ENCODE measurements around the gene CHN2.
"Not testable (repeated sequence)": the region's sequence is repeated elsewhere in the genome, so short reads cannot be mapped to it uniquely, and the experiment has no call there.

The CHN2 gene

GRCh38 chr7:29189743-29190201 is 4.8 kb upstream of the CHN2 start:
- peak in 1 of 2 donors; percentile 30 for DNase-seq (ENCODE audit: low read depth in 2 of 2)

DNA sequence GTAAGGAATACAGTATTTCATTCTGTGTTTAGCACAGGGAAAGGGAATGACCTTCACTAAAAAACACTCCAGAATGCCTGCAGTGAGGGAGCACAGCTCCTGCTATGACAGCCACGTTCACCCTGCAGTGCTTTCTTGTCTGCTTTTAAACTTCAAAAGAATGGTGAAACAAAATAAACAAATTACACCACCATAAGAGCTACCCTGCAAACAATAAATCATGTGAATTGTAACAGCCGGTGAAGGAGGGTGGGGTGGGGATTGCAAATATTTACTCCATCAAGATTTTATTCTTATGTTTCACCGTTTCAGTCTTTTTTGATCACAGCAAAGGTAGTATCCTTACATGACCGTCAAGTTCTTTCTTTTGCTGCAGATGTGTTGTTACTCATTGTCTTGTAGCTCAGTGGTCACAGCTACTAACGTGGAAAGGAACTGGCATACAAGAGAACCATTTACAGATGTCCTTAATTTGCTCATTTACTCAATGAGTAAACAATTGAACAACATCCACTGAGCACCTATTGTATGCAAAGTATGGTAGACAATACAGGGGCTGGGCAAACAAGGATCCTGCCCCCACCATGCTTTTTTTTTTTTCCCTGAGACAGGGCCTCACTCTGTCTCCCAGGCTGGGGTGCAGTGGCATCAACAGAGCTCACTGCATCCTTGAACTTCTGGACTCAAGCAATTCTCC is 4.1 kb upstream of the CHN2 start:
- DNase-seq (ENCODE audit: low read depth in 2 of 2), result no peak

GRCh38 chr7:29192323-29192722 is 2.3 kb upstream of the CHN2 start:
- DNase-seq (ENCODE audit: low read depth in 2 of 2), result no peak

GRCh38 chr7:29192811-29193210 is 1.8 kb upstream of the CHN2 start:
- no peak for DNase-seq (ENCODE audit: low read depth in 2 of 2)

GRCh38 chr7:29193316-29194205 is 1.0 kb upstream of the CHN2 start:
- no peak for DNase-seq (ENCODE audit: low read depth in 2 of 2)

DNA sequence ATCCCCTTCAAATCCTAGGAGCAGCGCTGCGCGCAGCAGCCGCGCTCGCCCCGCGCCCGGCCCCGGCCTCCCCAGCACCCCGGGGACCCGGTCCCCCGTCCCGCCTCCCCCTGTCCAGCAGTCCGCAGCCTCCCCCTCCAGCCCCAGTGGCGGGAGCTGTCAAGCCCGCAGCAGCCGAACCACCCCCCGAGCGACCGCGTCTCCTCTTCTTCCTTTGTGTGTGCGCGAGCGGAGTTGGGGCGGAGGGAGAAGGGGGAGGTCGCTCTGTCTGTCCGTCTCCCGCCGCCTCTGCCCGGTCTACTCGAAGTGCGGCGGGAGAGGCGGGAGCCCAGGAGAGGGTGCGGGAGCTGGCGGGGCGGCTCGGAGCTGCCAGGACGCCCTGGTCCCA is 375 bp upstream of the CHN2 start:
- DNase-seq (ENCODE audit: low read depth in 2 of 2), result no peak

DNA sequence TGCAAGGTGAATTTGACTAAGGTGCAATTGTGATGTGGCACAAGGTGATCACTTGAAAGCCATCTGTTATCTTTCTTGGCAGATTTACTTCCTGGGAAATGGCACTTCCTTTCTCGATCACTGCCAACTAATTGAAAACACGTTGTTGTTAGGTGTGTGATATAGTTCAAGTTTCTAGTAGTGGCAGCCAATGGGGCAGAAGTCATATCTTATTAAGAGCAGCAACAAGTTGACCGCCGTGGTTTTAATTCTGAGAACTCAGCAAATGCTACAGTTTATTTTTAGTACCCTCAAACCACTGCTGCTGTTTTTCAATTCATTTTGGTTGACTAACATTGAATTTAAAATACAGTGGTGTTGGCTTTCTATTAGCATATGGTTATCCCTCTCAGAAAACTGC is 1.6 kb downstream of the CHN2 start:
- DNase-seq (ENCODE audit: low read depth in 2 of 2), result no peak

- no peak for DNase-seq (ENCODE audit: low read depth in 2 of 2)
Observed at GRCh38 chr7:29196971-29197595, 2.5 kb downstream of the CHN2 start.

DNA sequence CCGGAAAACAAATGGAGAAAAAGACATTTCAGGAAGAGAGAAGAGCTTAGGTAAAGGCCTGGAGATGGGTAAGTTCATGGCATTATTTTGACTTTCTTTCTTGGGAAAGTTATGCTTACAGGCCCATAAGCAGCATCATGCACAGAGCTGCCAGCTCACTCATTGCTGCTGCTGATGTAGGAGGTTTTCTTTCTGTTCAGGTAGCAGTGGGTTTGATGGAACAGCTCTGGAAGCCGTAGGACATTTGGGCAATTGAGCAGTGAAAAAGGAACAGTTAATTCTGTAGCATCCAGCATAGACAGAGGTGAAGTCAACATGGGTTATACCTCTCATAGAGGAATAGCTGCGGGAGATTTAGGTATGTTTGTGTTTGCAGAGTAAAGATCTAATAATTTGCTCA is 3.3 kb downstream of the CHN2 start:
- no peak for DNase-seq (ENCODE audit: low read depth in 2 of 2)

DNA sequence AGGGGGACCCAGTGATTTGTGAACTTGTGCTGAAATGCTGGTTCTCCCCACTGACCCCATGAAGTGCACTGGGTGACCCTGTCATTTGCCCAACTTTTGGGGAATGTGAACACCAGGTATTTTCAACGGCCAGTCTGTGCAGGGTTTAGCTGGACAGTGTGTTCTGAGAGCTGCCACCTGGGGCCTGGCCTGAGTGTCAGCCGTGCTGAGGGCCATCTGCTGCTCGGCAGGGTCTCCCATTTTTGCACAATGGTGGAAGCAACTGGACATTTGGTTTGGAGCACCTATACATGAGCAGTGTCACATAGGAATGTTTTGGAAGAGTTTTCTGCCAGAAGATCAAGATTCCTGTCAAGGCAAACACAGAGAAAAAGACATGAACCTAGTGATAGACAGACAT is 5.2 kb downstream of the CHN2 start:
- DNase-seq (ENCODE audit: low read depth in 2 of 2), result no peak

GRCh38 chr7:29202651-29203069 is 8.1 kb downstream of the CHN2 start:
- DNase-seq (ENCODE audit: low read depth in 2 of 2), result no peak

- no peak for DNase-seq (ENCODE audit: low read depth in 2 of 2)
Observed at GRCh38 chr7:29204491-29205272, 10.1 kb downstream of the CHN2 start.

- no peak for DNase-seq (ENCODE audit: low read depth in 2 of 2)
Observed at GRCh38 chr7:29207162-29207801, 12.7 kb downstream of the CHN2 start.

GRCh38 chr7:29208410-29209250 is 14.1 kb downstream of the CHN2 start:
- DNase-seq (ENCODE audit: low read depth in 2 of 2), result no peak

DNA sequence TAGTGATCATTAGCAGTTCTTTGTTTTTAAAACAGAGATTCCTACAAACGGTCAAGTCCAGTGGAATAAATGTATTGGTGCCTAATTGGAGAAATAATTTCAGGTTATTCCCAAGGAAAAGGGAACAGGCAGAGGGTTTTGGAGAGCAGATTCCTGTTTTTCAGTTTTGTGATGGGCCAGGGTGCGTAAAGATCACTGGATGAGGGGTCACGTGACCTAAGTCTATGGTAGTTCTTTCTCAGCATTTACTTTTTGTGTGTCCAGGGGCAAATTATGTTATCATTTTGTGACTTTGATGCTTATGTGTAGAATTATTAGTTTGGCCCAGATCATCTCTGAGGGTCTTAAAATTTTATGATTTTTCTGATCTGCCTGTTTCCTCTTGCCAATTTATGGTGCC is 15.2 kb downstream of the CHN2 start:
- DNase-seq (ENCODE audit: low read depth in 2 of 2), result no peak

GRCh38 chr7:29212736-29213135 is 18.2 kb downstream of the CHN2 start:
- DNase-seq (ENCODE audit: low read depth in 2 of 2), result not testable (repeated sequence)

GRCh38 chr7:29214056-29214455 is 19.5 kb downstream of the CHN2 start:
- DNase-seq (ENCODE audit: low read depth in 2 of 2), result no peak

GRCh38 chr7:29214816-29215215 is 20.2 kb downstream of the CHN2 start:
- no peak for DNase-seq (ENCODE audit: low read depth in 2 of 2)

- no peak for DNase-seq (ENCODE audit: low read depth in 2 of 2)
Observed at GRCh38 chr7:29216128-29216527, 21.6 kb downstream of the CHN2 start.

DNA sequence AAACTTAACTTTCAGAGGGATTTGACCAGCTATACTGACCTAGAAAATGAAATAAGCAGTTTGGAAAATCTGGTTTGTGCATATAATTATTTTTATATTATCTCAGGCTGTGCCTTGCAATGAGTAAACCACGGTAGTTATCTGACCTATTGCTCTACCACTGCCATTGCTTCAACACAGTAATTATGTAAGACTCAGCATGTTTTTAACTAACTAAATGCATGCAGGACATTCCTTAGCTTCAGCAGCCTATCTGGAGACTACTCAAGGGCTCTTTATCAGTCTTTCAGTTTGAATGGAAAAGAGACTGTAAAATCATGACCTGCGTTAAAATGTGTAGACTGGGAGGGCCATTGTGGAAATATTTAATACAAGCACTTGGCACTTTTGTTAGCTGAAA is 22.5 kb downstream of the CHN2 start:
- no peak for DNase-seq (ENCODE audit: low read depth in 2 of 2)
